ENCODE data around the gene RAMP1. TPM values are rescaled to one million over a fixed set of nuclear protein-coding genes. Genes with fewer than 3 reads are reported as not detected.

RAMP1 gene
- total RNA-seq, 4 donors from 2014 or later, result 44.1 to 591 (median 424) TPM

DNA sequence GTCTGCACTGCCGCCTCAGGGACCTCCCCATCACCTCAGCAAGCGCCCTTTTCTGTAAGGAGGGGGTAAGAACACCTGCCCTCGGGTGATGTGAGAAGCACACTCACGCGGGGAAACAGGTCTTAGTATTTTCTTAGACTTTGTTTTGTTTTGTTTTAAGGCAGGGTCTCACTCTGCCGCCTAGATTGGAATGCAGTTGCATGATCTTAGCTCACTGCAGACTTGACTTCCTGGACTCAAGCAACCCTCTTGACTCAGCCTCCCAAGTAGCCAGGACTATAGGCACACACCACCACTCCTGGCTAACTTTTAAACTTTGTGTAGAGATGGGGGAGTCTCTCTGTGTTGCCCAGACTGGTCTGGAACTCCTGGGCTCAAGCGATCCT lies 37.1 kb downstream of the RAMP1 start:
- intact Hi-C loops (cut with DNase I; ENCODE audit: low total_unique reads), result no loop called here
- no peaks in the 10 kb centered on the region for H3K9me3 ChIP-seq
- peaks cover 15 to 33% of the 10 kb centered on the region in 2 donors for H3K4me1 ChIP-seq
- TF ChIP-seq CTCF (IDR thresholded peaks at IDR 0.05) (no peak), POLR2A (IDR thresholded peaks at IDR 0.05) (no peak)
- H3K4me3 ChIP-seq, result no peak overlapping the region
- no peak for DNase-seq
- no peaks in the 10 kb centered on the region for H3K27me3 ChIP-seq
- peak overlapping the region; percentile 98 to 100 for H3K27ac ChIP-seq
- no peaks in the 10 kb centered on the region for H3K36me3 ChIP-seq

DNA sequence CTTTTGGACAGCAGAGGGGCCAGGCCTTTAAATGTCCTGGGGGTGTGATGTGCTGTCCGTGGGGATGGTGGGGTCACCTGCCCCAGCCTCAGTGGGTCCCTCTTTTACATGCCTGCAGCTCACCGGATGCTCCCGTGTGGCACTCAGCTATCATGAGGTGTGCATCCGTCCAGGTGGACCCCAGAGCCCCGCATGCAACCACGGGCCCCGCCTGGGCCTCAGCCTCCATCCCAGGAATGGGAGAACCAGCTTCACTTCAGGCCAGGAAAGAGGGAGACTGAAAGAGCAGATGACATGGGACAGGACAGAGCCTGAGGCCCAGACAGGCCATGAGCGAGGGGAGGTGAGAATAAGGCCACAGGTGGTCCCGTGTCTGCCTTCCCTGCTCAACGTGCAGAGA lies 37.5 kb downstream of the RAMP1 start:
- peak overlapping the region; percentile 98 to 100 for H3K27ac ChIP-seq
- TF ChIP-seq CTCF (IDR thresholded peaks at IDR 0.05) (no peak), POLR2A (IDR thresholded peaks at IDR 0.05) (no peak)

DNA sequence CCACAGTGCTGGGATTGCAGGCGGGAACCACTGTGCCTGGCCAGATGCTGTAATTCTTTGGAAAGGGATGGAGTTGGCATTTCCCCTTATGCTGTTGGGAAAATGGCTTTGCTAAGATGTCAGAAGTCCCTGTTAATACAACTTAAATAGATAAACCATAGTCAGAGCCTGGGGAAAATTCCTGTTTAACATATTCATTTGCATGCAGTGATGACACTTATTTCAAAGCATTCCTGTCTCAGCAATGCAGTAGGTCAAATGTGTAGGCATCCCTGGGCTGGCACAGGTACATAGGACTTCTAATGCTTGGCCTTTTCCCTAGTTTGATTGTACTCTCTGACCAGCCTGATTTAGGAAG lies 38.6 kb downstream of the RAMP1 start:
- H3K4me1 ChIP-seq, result peaks cover 15 to 33% of the 10 kb centered on the region in 2 donors
- no peaks in the 10 kb centered on the region for H3K27me3 ChIP-seq
- H3K4me3 ChIP-seq, result no peak overlapping the region
- DNase-seq, result no peak
- no peaks in the 10 kb centered on the region for H3K36me3 ChIP-seq
- TF ChIP-seq CTCF (IDR thresholded peaks at IDR 0.05) (no peak), POLR2A (IDR thresholded peaks at IDR 0.05) (no peak)
- intact Hi-C loops (cut with DNase I; ENCODE audit: low total_unique reads), result no loop called here
- H3K27ac ChIP-seq, result peak overlapping the region; percentile 98 to 100
- H3K9me3 ChIP-seq, result no peaks in the 10 kb centered on the region

More for the DNA sequence above, 37.5 kb downstream of the RAMP1 start:
- peak in 1 of 2 donors; percentile 12 for DNase-seq
- H3K36me3 ChIP-seq, result no peaks in the 10 kb centered on the region
- H3K9me3 ChIP-seq, result no peaks in the 10 kb centered on the region
- H3K4me1 ChIP-seq, result peaks cover 15 to 33% of the 10 kb centered on the region in 2 donors
- intact Hi-C loops (cut with DNase I; ENCODE audit: low total_unique reads), result no loop called here
- H3K4me3 ChIP-seq, result no peak overlapping the region
- H3K27me3 ChIP-seq, result no peaks in the 10 kb centered on the region

DNA sequence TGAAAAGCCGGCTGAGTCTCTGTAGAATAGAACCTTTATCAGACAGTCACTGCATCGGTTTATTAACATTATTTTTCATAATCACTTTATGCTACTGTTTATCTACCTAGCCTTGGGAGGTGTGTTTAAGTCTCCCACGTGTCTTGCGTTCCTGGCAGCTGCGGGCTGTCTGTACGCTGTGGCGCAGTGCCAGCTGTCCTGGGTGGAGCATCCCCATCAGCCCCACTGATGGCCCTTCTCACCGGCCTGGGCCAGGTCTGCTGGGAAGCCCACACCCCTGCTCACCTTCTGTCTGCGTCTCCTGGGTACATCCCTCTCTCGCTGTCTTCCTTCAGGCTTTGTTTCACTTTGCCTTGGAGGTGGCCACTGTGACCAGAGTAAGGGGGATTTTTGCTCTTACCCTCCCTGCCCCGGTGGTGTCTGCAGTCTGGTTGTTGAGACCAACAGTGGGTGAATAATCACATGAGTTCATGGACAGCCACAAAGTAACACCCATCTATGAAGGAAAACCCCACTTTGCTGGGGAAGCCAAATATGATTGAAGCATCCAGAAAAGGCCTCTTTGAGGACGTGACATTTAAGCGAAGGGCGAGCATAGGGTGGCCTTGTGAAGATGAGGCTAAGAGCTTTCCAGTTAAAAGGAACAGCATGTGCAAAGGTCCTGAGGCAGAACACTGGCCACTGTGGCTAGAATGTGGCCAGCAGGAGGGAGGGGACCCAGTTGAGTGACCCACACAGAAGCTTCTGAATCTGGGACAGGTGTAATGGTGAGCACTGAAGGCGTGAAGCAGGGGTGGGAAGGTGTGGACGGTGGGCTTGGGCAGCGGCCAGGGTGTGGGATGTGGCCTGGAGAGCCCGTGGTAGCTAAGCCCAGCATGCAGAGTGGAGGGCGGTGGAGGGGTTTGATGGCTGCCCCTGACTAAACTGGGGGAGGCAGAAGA lies 41.7 kb downstream of the RAMP1 start:
- TF ChIP-seq POLR2A (IDR thresholded peaks at IDR 0.05) (no peak), CTCF (IDR thresholded peaks at IDR 0.05) (no peak)
- DNase-seq, result peak in 1 of 2 donors; percentile 20
- peaks cover 16 to 17% of the 10 kb centered on the region in 2 donors for H3K4me1 ChIP-seq

More for the DNA sequence above, 41.7 kb downstream of the RAMP1 start:
- Histone ChIP-seq H3K36me3 (no peaks in the 10 kb centered on the region), H3K9me3 (no peaks in the 10 kb centered on the region), H3K27me3 (no peaks in the 10 kb centered on the region), H3K27ac (peak overlapping the region; percentile 98 to 100), H3K4me3 (no peak overlapping the region)
- intact Hi-C loops (cut with DNase I; ENCODE audit: low total_unique reads), result no loop called here
